ENCODE results near the gene HSPA4. TPM values are rescaled to one million over a fixed set of nuclear protein-coding genes. Genes with fewer than 3 reads are reported as not detected.
"Not testable (repeated sequence)": the region's sequence is repeated elsewhere in the genome, so short reads cannot be mapped to it uniquely, and the experiment has no call there.

HSPA4 gene
- 100 to 1,000 TPM in 2 of 9 donors, 10 to 100 TPM in 7; 48.0 to 141 (median 81.8) TPM for total RNA-seq
- 100 to 1,000 TPM; 123 to 207 (median 159) TPM for polyA plus RNA-seq
- long read RNA-seq, donor 1, full-length matches to known transcripts: 17 of 34 reads
- long read RNA-seq, donor 1, partial matches to known transcripts: 17 of 34 reads
- long read RNA-seq, donor 1, other reads (novel, unspliced or antisense): 0 of 34 reads
- long read RNA-seq, donor 2, full-length matches to known transcripts: 7 of 7 reads
- long read RNA-seq, donor 2, partial matches to known transcripts: 0 of 7 reads
- long read RNA-seq, donor 2, other reads (novel, unspliced or antisense): 0 of 7 reads
- long read RNA-seq, donor 3, full-length matches to known transcripts: 11 of 21 reads
- long read RNA-seq, donor 3, partial matches to known transcripts: 10 of 21 reads
- long read RNA-seq, donor 3, other reads (novel, unspliced or antisense): 0 of 21 reads
- long read RNA-seq, donor 4, full-length matches to known transcripts: 17 of 33 reads
- long read RNA-seq, donor 4, partial matches to known transcripts: 9 of 33 reads
- long read RNA-seq, donor 4, other reads (novel, unspliced or antisense): 7 of 33 reads
- long read RNA-seq, donor 5, full-length matches to known transcripts: 118 of 131 reads
- long read RNA-seq, donor 5, partial matches to known transcripts: 1 of 131 reads
- long read RNA-seq, donor 5, other reads (novel, unspliced or antisense): 12 of 131 reads
- long read RNA-seq, donor 6, full-length matches to known transcripts: 14 of 21 reads
- long read RNA-seq, donor 6, partial matches to known transcripts: 6 of 21 reads
- long read RNA-seq, donor 6, other reads (novel, unspliced or antisense): 1 of 21 reads
- long read RNA-seq, donor 7, full-length matches to known transcripts: 5 of 15 reads
- long read RNA-seq, donor 7, partial matches to known transcripts: 10 of 15 reads
- long read RNA-seq, donor 7, other reads (novel, unspliced or antisense): 0 of 15 reads
- long read RNA-seq, donor 8, full-length matches to known transcripts: 13 of 18 reads
- long read RNA-seq, donor 8, partial matches to known transcripts: 5 of 18 reads
- long read RNA-seq, donor 8, other reads (novel, unspliced or antisense): 0 of 18 reads
- long read RNA-seq, donor 9, full-length matches to known transcripts: 13 of 27 reads
- long read RNA-seq, donor 9, partial matches to known transcripts: 14 of 27 reads
- long read RNA-seq, donor 9, other reads (novel, unspliced or antisense): 0 of 27 reads
- long read RNA-seq, donor 10, full-length matches to known transcripts: 3 of 157 reads
- long read RNA-seq, donor 10, partial matches to known transcripts: 154 of 157 reads
- long read RNA-seq, donor 10, other reads (novel, unspliced or antisense): 0 of 157 reads

- Histone ChIP-seq H3K4me1 (replicated peaks in 1 of 2) (peaks cover 10 to 54% of the 10 kb centered on the region in 2 donors), H3K27me3 (no peaks in the 10 kb centered on the region), H3K27ac (peak within 1 kb of the TSS; percentile 94 to 100 (median 97)), H3K36me3 (replicated peaks in 1 of 2) (no peaks in the 10 kb centered on the region), H3K4me3 (peak within 1 kb of the TSS; percentile 43 to 93 (median 78)), H3K9me3 (replicated peaks in 1 of 3) (no peaks in the 10 kb centered on the region)
- TF ChIP-seq POLR2A (IDR thresholded peaks at IDR 0.05): peak; percentile 95 to 98
- TF ChIP-seq, protein P1, sequence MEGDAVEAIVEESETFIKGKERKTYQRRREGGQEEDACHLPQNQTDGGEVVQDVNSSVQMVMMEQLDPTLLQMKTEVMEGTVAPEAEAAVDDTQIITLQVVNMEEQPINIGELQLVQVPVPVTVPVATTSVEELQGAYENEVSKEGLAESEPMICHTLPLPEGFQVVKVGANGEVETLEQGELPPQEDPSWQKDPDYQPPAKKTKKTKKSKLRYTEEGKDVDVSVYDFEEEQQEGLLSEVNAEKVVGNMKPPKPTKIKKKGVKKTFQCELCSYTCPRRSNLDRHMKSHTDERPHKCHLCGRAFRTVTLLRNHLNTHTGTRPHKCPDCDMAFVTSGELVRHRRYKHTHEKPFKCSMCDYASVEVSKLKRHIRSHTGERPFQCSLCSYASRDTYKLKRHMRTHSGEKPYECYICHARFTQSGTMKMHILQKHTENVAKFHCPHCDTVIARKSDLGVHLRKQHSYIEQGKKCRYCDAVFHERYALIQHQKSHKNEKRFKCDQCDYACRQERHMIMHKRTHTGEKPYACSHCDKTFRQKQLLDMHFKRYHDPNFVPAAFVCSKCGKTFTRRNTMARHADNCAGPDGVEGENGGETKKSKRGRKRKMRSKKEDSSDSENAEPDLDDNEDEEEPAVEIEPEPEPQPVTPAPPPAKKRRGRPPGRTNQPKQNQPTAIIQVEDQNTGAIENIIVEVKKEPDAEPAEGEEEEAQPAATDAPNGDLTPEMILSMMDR (IDR thresholded peaks at IDR 0.05): peak in 2 of 6 experiments; percentile 14 to 18
- 0 to 1% (median 0%) methylated on average over 7 to 68 of the region's 68 CpGs for WGBS, 4 donors
- intact Hi-C loops (cut with DNase I): loop anchor here (10.0 kb wide), 1 partner anchor 87 kb away; the partner anchor contains the start of gene AFF4 (in 2 of the 2)
- peak; percentile 97 to 99 (median 99) for DNase-seq
Measured at GRCh38 chr5:133051542-133052316, at the start of gene HSPA4. Gene HSPA4, plus strand, starts transcription at chr5:133052013. Its CDS starts 238 bp downstream, at chr5:133052251.

GRCh38 chr5:133006653-133007052, 45.2 kb upstream of the HSPA4 start:
- intact Hi-C loops (cut with DNase I): no loop called here
- peaks cover 0 to 25% of the 10 kb centered on the region in 2 donors for H3K36me3 ChIP-seq (replicated peaks in 1 of 2)
- 77 to 84% (median 80%) methylated on average over 1 of the region's 1 CpG for WGBS, 4 donors

GRCh38 chr5:133008455-133008854, 43.4 kb upstream of the HSPA4 start:
- H3K9me3 ChIP-seq (replicated peaks in 1 of 3); H3K27ac ChIP-seq; DNase-seq; H3K4me3 ChIP-seq; H3K4me1 ChIP-seq (replicated peaks in 1 of 2); H3K27me3 ChIP-seq; intact Hi-C loops (cut with DNase I): not testable (repeated sequence)
- 79 to 99% (median 83%) methylated on average over 5 to 6 of the region's 6 CpGs for WGBS, 4 donors
- H3K36me3 ChIP-seq (replicated peaks in 1 of 2): peaks cover 0 to 16% of the 10 kb centered on the region in 2 donors

More at GRCh38 chr5:133006653-133007052, 45.2 kb upstream of the HSPA4 start:
- Histone ChIP-seq H3K27me3 (no peaks in the 10 kb centered on the region), H3K4me3 (no peak overlapping the region), H3K4me1 (replicated peaks in 1 of 2) (no peaks in the 10 kb centered on the region), H3K27ac (no peak overlapping the region), H3K9me3 (replicated peaks in 1 of 3) (no peaks in the 10 kb centered on the region)
- DNase-seq: no peak
- TF ChIP-seq POLR2A (IDR thresholded peaks at IDR 0.05): no peak
- TF ChIP-seq, protein P1 (IDR thresholded peaks at IDR 0.05): no peak

- peaks cover 0 to 7% of the 10 kb centered on the region in 2 donors for H3K36me3 ChIP-seq (replicated peaks in 1 of 2)
- no peak overlapping the region for H3K27ac ChIP-seq
- H3K4me3 ChIP-seq: no peak overlapping the region
- no peaks in the 10 kb centered on the region for H3K27me3 ChIP-seq
- TF ChIP-seq, protein P1 (IDR thresholded peaks at IDR 0.05): no peak
- no peak for TF ChIP-seq POLR2A (IDR thresholded peaks at IDR 0.05)
- H3K4me1 ChIP-seq (replicated peaks in 1 of 2): no peaks in the 10 kb centered on the region
- no peaks in the 10 kb centered on the region for H3K9me3 ChIP-seq (replicated peaks in 1 of 3)
- peak in 1 of 7 donors; percentile 11 for DNase-seq
- intact Hi-C loops (cut with DNase I): no loop called here
- 90 to 95% (median 92%) methylated on average over 1 of the region's 1 CpG for WGBS, 4 donors
Measured at GRCh38 chr5:133015466-133015865, 36.3 kb upstream of the HSPA4 start.

All from adrenal gland (tissue), 19 donors.